Sigmoid colon (tissue), 7 donors: Measurements from ENCODE around the gene LPP. TPM values are rescaled to one million over a fixed set of nuclear protein-coding genes. Genes with fewer than 3 reads are reported as not detected.
A peak's percentile ranks its signal among the peaks of the same experiment; 100 is the strongest.

ENCODE experiments used
- DNase-seq: peaks from one replicate; pipeline ENCODE4 v3.0.0-alpha.2; 2019
- H3K27ac ChIP-seq, 4 donors: fragments of 200-600 bp; sonication (generic); one replicate each; pipeline ENCODE4 v1.5.1; 2016 to 2019; ENCODE audit warnings: mild to moderate bottlenecking in 1 of 4
- H3K27me3 ChIP-seq, 3 donors: fragments of 200-600 bp; sonication (generic); one replicate each; pipeline ENCODE4 v1.5.1; 2019; ENCODE audit warnings: mild to moderate bottlenecking in 1 of 3
- H3K36me3 ChIP-seq, 4 donors: fragments of 200-600 bp; sonication (generic); one replicate each; pipeline ENCODE4 v1.5.1; 2016 to 2019
- H3K4me1 ChIP-seq, 4 donors: fragments of 200-600 bp; sonication (generic); one replicate each; pipeline ENCODE4 v1.5.1; 2017 to 2019
- H3K4me3 ChIP-seq, 4 donors: fragments of 200-600 bp; sonication (generic); one replicate each; pipeline ENCODE4 v1.5.1; 2017 to 2019; ENCODE audit warnings: mild to moderate bottlenecking in 2 of 4, moderate library complexity in 1 of 4
- H3K9me3 ChIP-seq, 4 donors: fragments of 200-600 bp in 3 of 4; sonication (generic) in 3 of 4; one replicate each; pipeline versions ENCODE4 v1.5.1 to v1.6.1; 2013 to 2019
- EP300 ChIP-seq, 4 donors: sonication (generic); formaldehyde crosslinking; IDR thresholded peaks; one replicate each; pipeline ENCODE4 v1.6.1; 2017; ENCODE audit warnings: antibody characterized with exemption in 4 of 4
- POLR2A ChIP-seq, 2 donors: fragments of 450-650 bp; IDR thresholded peaks; one replicate each; pipeline ENCODE4 v1.6.1; 2016; ENCODE audit warnings: antibody characterized with exemption in 2 of 2, mild to moderate bottlenecking in 2 of 2, moderate library complexity in 2 of 2
- POLR2AphosphoS5 ChIP-seq, 4 donors: sonication (generic); formaldehyde crosslinking; IDR thresholded peaks; one replicate each; pipeline ENCODE4 v1.6.1; 2017; ENCODE audit warnings: antibody characterized with exemption in 4 of 4
- WGBS, 2 donors: extraction: QIAGEN DNeasy Blood & Tissue Kit; methylation state at CpG; one replicate each; pipeline ENCODE4 v1.1.7; 2013; 5-methylcytosine and 5-hydroxymethylcytosine counted together
- intact Hi-C: fragments of 100-400 bp; cut with DNase I; formaldehyde crosslinking; loops from one replicate; pipeline ENCODE4 v1.15.1; 2023
- polyA plus RNA-seq, 3 donors: library from polyadenylated mRNA; stranded (reverse); fragments of 200-250 nt; gene quantifications; one replicate each; pipeline ENCODE4 v1.2.3, GENCODE V29; 2013
- total RNA-seq, 4 donors: library from RNA; depleted of rRNA; stranded (reverse); fragments of >200 nt; gene quantifications; one replicate each; pipeline ENCODE4 v1.1.0, GENCODE V29; 2016
- TF ChIP-seq, protein P1 (sequence below), 4 experiments: fragments of 450-650 bp in 3 of 4; fragments of 200-600 bp in 1 of 4; IDR thresholded peaks; one replicate each; pipeline ENCODE4 v1.5.1; 2016 to 2019; ENCODE audit warnings: antibody characterized with exemption in 4 of 4, mild to moderate bottlenecking in 3 of 4, moderate library complexity in 2 of 4
- donor health status: healthy with polysubstance abuse.
- donor health status: Bipolar disorder and iron deficiency.
- donor health status: healthy.

The LPP gene
- total and polyA plus RNA-seq, 7 donors, result 5.3 to 1,773 (median 824) TPM

DNA sequence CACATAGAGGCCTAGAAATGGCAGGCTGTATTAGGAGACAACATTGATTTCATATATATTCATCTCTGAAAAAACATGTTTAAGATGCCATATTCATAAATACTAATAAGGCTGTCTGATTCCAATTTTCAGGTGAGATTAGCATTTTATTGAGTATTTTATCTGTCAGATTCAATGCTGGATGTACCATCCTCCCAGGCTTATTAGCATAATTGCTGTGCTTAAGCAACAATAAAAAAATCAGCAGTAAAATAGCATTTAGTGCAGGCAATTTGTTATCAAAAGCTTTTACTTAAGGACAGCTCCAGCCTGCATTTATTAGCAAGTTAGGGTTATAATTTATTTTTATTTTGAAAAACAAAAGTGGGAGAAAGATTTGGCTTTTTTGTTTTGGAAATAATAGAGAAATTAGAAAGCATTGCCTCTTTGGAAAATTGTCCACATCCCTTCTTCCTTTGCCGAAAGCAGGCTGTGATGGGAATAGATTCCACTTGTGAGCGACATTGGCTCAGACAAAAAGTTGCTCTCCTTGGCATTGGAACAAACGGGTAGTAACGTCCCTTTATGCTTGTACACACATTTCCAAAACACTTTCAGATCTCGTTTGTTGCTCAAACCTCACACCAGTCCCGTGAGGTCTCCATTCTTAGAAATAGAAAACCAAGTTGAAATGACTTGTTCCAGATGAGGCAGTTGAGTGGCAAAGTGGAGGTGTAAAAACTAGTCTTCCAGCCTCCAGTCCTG lies 134.0 kb downstream of the LPP start:
- no peak overlapping the region for H3K4me3 ChIP-seq
- intact Hi-C loops, result no loop called here
- H3K36me3 ChIP-seq, result peaks cover 0 to 11% (median 4%) of the 10 kb centered on the region in 4 donors
- H3K9me3 ChIP-seq, result no peaks in the 10 kb centered on the region
- TF ChIP-seq EP300 (IDR thresholded peaks at IDR 0.05) (no peak), POLR2A (IDR thresholded peaks at IDR 0.05) (no peak), POLR2AphosphoS5 (IDR thresholded peaks at IDR 0.05) (no peak)
- TF ChIP-seq, protein P1, sequence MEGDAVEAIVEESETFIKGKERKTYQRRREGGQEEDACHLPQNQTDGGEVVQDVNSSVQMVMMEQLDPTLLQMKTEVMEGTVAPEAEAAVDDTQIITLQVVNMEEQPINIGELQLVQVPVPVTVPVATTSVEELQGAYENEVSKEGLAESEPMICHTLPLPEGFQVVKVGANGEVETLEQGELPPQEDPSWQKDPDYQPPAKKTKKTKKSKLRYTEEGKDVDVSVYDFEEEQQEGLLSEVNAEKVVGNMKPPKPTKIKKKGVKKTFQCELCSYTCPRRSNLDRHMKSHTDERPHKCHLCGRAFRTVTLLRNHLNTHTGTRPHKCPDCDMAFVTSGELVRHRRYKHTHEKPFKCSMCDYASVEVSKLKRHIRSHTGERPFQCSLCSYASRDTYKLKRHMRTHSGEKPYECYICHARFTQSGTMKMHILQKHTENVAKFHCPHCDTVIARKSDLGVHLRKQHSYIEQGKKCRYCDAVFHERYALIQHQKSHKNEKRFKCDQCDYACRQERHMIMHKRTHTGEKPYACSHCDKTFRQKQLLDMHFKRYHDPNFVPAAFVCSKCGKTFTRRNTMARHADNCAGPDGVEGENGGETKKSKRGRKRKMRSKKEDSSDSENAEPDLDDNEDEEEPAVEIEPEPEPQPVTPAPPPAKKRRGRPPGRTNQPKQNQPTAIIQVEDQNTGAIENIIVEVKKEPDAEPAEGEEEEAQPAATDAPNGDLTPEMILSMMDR (IDR thresholded peaks at IDR 0.05), result no peak
- H3K4me1 ChIP-seq, result peaks cover 0 to 83% (median 79%) of the 10 kb centered on the region in 4 donors
- no peaks in the 10 kb centered on the region for H3K27me3 ChIP-seq
- H3K27ac ChIP-seq, result peak overlapping the region; percentile 65 to 94 (median 88)
- no peak for DNase-seq
- 72 to 86% methylated on average over 6 of the region's 6 CpGs for WGBS, 2 donors

DNA sequence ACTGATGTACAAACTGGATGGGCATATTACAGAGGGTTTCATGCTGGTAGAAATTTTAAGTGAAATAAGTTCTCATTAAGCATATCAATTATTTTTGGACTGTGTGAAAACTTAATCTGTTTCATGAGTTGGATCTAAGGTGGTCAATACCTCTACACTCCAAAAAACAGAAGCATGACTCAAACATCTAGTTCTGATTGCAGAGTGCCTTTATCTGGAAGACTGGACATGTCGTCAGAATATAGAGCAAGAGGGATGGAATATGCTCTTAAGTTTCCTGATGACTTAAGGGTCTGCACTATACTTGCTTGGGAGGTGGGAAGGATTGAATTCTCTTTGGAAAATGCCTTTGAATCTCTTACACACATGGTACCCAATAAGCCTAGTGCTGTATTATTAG lies 138.3 kb downstream of the LPP start:
- peaks cover 0 to 83% (median 81%) of the 10 kb centered on the region in 4 donors for H3K4me1 ChIP-seq
- intact Hi-C loops, result no loop called here
- no peak for DNase-seq
- TF ChIP-seq, protein P1 (IDR thresholded peaks at IDR 0.05), result no peak
- no peak for TF ChIP-seq POLR2AphosphoS5 (IDR thresholded peaks at IDR 0.05)
- H3K4me3 ChIP-seq, result no peak overlapping the region
- H3K36me3 ChIP-seq, result peaks cover 0 to 7% (median 2%) of the 10 kb centered on the region in 4 donors
- WGBS, 2 donors, result 88 to 95% methylated on average over 1 of the region's 1 CpG
- H3K27ac ChIP-seq, result peak overlapping the region; percentile 75 to 94 (median 84)
- no peaks in the 10 kb centered on the region for H3K27me3 ChIP-seq
- no peaks in the 10 kb centered on the region for H3K9me3 ChIP-seq

DNA sequence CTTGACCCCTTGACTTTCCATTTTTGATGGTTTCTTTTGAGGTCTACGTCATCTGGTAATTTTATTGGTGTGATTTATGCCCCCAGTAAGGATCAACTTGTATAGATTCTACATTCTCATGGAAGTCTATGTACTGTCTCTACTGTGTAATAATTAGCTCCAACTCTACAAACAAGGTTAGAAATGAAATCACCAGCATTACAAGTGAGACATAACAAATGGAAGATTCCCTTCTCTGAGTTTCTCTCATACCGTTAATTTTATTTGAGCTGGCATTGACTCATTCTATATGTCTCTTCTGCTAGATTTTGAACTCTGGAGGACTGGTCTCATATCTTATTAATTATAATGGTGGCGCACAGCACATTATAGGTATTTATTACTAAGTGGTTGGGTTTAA lies 138.9 kb downstream of the LPP start:
- H3K27me3 ChIP-seq, result no peaks in the 10 kb centered on the region
- intact Hi-C loops, result no loop called here
- whole genome bisulfite sequencing, 2 donors, result 87% methylated on average over 3 of the region's 3 CpGs
- H3K27ac ChIP-seq, result peak overlapping the region; percentile 75 to 94 (median 84)
- DNase-seq, result no peak
- TF ChIP-seq POLR2AphosphoS5 (IDR thresholded peaks at IDR 0.05), result no peak
- TF ChIP-seq EP300 (IDR thresholded peaks at IDR 0.05), result no peak
- TF ChIP-seq, protein P1 (IDR thresholded peaks at IDR 0.05), result no peak
- no peak for TF ChIP-seq POLR2A (IDR thresholded peaks at IDR 0.05)
- H3K9me3 ChIP-seq, result no peaks in the 10 kb centered on the region
- peaks cover 0 to 7% (median 2%) of the 10 kb centered on the region in 4 donors for H3K36me3 ChIP-seq
- H3K4me3 ChIP-seq, result no peak overlapping the region
- H3K4me1 ChIP-seq, result peaks cover 0 to 83% (median 81%) of the 10 kb centered on the region in 4 donors

DNA sequence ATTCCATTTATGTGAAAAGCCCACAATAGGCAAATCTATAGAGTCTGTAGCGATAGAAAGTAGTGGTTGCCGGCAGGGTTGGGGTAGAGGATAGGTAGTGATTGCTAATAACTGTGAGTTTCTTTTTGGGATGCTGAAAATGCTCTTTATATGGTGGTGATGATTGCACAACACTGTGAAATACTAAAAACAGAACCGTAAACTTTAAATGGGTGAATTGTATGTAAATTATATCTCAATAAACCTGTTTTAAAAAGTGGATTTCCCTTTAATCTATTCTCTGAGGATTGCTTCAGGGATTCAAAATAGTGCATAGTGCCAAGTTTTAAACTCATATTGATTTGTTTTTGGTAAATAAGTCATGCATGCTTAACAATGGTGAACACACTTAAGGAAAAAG lies 140.2 kb downstream of the LPP start:
- intact Hi-C loops, result no loop called here
- Histone ChIP-seq H3K27ac (peak overlapping the region; percentile 75 to 94 (median 84)), H3K4me1 (peaks cover 0 to 87% (median 85%) of the 10 kb centered on the region in 4 donors), H3K36me3 (peaks cover 0 to 7% (median 2%) of the 10 kb centered on the region in 4 donors), H3K27me3 (no peaks in the 10 kb centered on the region), H3K9me3 (no peaks in the 10 kb centered on the region), H3K4me3 (no peak overlapping the region)
- DNase-seq, result no peak
- TF ChIP-seq POLR2AphosphoS5 (IDR thresholded peaks at IDR 0.05) (no peak), EP300 (IDR thresholded peaks at IDR 0.05) (no peak), POLR2A (IDR thresholded peaks at IDR 0.05) (no peak)
- TF ChIP-seq, protein P1 (IDR thresholded peaks at IDR 0.05), result no peak
- 69 to 85% methylated on average over 3 of the region's 3 CpGs for WGBS, 2 donors
